Measurements from ENCODE around the gene FHIT.

FHIT gene

GRCh38 chr3:60217156-60217911, 1033.9 kb downstream of the FHIT start:
- TF ChIP-seq, protein P1, sequence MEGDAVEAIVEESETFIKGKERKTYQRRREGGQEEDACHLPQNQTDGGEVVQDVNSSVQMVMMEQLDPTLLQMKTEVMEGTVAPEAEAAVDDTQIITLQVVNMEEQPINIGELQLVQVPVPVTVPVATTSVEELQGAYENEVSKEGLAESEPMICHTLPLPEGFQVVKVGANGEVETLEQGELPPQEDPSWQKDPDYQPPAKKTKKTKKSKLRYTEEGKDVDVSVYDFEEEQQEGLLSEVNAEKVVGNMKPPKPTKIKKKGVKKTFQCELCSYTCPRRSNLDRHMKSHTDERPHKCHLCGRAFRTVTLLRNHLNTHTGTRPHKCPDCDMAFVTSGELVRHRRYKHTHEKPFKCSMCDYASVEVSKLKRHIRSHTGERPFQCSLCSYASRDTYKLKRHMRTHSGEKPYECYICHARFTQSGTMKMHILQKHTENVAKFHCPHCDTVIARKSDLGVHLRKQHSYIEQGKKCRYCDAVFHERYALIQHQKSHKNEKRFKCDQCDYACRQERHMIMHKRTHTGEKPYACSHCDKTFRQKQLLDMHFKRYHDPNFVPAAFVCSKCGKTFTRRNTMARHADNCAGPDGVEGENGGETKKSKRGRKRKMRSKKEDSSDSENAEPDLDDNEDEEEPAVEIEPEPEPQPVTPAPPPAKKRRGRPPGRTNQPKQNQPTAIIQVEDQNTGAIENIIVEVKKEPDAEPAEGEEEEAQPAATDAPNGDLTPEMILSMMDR (IDR thresholded peaks at IDR 0.05; ENCODE audit: low read depth, low read length, missing control alignments) = no peak
- in situ Hi-C loops (cut with HindIII; ENCODE audit: low sequenced_read_pairs) = no loop called here
- DNase-seq (ENCODE audit: low read depth) = no peak
- no peak overlapping the region for H3K4me3 ChIP-seq (ENCODE audit: low read depth, low read length)

DNA sequence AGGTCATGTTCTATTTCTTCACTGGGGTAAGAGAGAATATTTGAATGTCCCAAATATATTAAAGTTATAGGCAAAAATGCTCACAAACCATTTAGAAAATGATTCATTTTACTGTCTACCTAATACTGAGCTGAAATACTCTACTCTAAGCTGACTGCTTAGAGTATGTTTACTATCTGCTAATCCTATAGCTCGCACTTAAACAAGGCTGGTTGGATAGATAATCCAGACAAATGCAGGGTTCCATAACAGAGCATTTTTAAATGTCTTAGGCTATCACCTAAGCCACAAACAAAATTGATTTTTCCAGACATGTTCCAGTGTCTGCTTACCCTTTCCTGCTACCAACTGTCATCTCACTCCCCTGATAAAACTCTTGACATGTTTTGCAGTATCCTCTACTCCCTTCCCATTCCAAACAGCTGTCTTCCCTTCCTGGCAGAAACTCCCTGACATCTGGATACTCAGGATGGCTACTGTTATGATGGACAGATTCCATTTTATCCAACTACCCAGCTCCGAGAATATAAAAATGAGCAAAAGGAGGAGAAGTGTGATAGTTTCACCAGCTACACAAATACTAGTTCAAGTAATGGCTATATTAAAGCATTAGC, 1034.7 kb downstream of the FHIT start:
- TF ChIP-seq, protein P1 (IDR thresholded peaks at IDR 0.05; ENCODE audit: low read depth, low read length, missing control alignments) = no peak
- H3K4me3 ChIP-seq (ENCODE audit: low read depth, low read length) = no peak overlapping the region
- in situ Hi-C loops (cut with HindIII; ENCODE audit: low sequenced_read_pairs) = no loop called here
- DNase-seq (ENCODE audit: low read depth) = no peak

- TF ChIP-seq, protein P1 (IDR thresholded peaks at IDR 0.05; ENCODE audit: low read depth, low read length, missing control alignments) = no peak
- DNase-seq (ENCODE audit: low read depth) = no peak
- in situ Hi-C loops (cut with HindIII; ENCODE audit: low sequenced_read_pairs) = no loop called here
- H3K4me3 ChIP-seq (ENCODE audit: low read depth, low read length) = no peak overlapping the region
Observed at GRCh38 chr3:60215946-60216345, 1035.3 kb downstream of the FHIT start.

- TF ChIP-seq, protein P1 (IDR thresholded peaks at IDR 0.05; ENCODE audit: low read depth, low read length, missing control alignments) = no peak
- no peak for DNase-seq (ENCODE audit: low read depth)
- in situ Hi-C loops (cut with HindIII; ENCODE audit: low sequenced_read_pairs) = no loop called here
- no peak overlapping the region for H3K4me3 ChIP-seq (ENCODE audit: low read depth, low read length)
Observed at GRCh38 chr3:60207905-60208304, 1043.3 kb downstream of the FHIT start.

DNA sequence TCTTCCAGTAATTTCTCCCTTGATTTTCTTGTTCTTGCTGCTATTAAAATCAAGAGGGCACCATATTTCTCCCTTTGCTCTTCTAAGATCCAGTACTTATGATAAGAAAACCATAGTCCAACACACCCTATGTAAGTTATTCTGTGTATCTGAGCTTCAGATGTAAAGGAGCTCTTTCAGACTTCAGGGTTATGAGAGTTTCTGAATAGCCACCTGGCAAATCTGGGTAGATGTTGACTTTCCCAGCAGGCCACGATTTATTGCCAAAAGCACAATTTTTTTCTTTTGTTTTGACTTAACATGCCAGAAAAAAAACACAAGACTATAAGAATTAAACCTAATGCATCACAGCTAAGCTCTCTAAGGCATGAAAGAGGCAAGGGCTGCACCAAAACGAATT, 1045.0 kb downstream of the FHIT start:
- H3K4me3 ChIP-seq (ENCODE audit: low read depth, low read length) = no peak overlapping the region
- in situ Hi-C loops (cut with HindIII; ENCODE audit: low sequenced_read_pairs) = no loop called here
- TF ChIP-seq, protein P1 (IDR thresholded peaks at IDR 0.05; ENCODE audit: low read depth, low read length, missing control alignments) = no peak
- DNase-seq (ENCODE audit: low read depth) = no peak

DNA sequence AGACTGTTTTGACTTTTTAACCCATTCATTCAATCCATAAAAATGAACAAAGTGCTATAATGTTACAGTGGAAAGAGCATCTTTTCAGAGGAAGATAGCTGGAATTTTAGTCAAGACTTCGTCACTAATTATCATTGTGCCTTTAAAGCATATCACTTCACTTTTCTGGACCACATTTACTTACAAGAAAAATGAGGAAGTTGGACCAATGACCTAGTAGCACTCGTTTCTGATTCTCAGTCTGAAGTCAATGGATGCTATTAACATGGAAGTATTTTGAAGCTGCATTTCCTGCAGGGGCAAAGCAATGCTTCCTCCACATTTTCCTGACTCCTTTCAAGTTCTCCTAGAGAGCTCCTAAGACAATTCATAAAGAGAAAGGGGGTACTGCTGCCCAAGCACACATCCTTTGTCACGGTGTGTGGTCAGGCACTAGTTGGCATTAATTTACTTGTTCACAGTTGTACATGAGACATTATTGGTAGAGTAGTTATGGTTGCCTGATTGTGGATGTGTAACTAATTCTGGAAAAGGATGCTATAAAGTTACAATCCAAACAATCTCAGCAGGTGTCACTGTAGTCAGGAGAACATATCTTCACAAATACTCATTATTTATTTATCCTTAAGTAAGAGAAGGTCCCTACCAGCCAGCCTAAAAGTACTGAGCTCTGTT, 1049.1 kb downstream of the FHIT start:
- no peak for DNase-seq (ENCODE audit: low read depth)
- TF ChIP-seq, protein P1 (IDR thresholded peaks at IDR 0.05; ENCODE audit: low read depth, low read length, missing control alignments) = no peak
- no peak overlapping the region for H3K4me3 ChIP-seq (ENCODE audit: low read depth, low read length)

More for the DNA sequence above, 1049.1 kb downstream of the FHIT start:
- in situ Hi-C loops (cut with HindIII; ENCODE audit: low sequenced_read_pairs) = no loop called here

All from astrocyte of the cerebellum (primary cell).